ENCODE results near the gene THNSL1. TPM values are rescaled to one million over a fixed set of nuclear protein-coding genes. Genes with fewer than 3 reads are reported as not detected.
A peak's percentile ranks its signal among the peaks of the same experiment; 100 is the strongest.
"Not testable (repeated sequence)": the region's sequence is repeated elsewhere in the genome, so short reads cannot be mapped to it uniquely, and the experiment has no call there.

The THNSL1 gene, protein sequence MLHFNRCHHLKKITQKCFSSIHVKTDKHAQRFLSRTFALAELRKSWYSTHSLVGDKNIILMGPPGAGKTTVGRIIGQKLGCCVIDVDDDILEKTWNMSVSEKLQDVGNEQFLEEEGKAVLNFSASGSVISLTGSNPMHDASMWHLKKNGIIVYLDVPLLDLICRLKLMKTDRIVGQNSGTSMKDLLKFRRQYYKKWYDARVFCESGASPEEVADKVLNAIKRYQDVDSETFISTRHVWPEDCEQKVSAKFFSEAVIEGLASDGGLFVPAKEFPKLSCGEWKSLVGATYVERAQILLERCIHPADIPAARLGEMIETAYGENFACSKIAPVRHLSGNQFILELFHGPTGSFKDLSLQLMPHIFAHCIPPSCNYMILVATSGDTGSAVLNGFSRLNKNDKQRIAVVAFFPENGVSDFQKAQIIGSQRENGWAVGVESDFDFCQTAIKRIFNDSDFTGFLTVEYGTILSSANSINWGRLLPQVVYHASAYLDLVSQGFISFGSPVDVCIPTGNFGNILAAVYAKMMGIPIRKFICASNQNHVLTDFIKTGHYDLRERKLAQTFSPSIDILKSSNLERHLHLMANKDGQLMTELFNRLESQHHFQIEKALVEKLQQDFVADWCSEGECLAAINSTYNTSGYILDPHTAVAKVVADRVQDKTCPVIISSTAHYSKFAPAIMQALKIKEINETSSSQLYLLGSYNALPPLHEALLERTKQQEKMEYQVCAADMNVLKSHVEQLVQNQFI
- 3.2 and 3.5 TPM in 2 replicates for total RNA-seq (2014; rRNA removed; shearing (Covaris generic))

- DNase-seq (ENCODE audit: low spot score): peak; percentile 98
Observed at GRCh38 chr10:25016376-25017153, at the start of gene THNSL1. Gene THNSL1 (plus strand): TSS chr10:25016612. CDS start chr10:25023224, 6,612 bp downstream.

DNA sequence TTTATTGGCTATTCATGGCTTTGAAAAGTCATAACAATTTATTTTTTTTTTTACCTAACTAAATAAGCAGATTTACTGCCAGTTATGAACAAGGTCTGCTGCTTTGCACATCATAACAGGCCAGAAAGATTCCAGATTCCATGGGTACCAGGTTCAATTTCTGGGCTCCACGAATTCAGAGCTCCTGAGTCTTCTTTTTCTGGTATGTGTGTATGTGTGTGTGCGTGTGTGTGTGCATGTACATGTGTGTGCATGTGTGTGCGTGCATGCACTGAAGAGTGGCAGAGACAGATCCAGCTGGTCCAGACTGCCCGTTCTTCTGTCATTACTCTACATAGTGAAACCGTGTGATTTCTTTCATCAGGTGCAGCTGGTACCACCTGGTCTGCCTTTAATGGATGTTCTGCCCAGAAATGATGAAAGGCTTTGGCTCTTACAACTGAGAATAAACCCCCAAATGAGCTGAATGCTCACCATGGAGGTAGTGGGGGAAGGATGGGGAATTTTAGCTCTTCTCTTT is 49.4 kb upstream of the THNSL1 start:
- DNase-seq (ENCODE audit: low spot score): no peak

DNA sequence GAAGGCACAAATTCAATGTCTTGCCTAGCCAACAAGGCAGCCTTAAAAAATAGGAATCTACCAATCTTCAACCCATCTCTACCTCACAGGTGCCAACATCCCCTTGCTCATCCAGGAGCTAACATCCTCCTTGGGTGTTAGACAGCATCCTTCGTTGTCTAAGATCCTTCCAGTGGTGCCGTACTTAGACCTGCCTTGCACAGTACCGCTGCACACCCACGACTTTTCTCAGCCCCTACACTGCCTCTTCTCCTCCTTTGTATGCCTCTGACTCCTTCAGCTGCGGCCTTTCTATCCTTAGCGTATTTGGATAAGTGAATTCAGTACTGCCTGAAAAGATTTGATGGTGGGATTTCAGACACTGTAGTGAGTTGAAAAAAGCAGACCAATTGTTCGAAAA is 48.1 kb upstream of the THNSL1 start:
- no peak for DNase-seq (ENCODE audit: low spot score)

- not testable (repeated sequence) for DNase-seq (ENCODE audit: low spot score)
Observed at GRCh38 chr10:24968951-24969350, 47.5 kb upstream of the THNSL1 start.

- no peak for DNase-seq (ENCODE audit: low spot score)
Observed at GRCh38 chr10:24969841-24970281, 46.6 kb upstream of the THNSL1 start.

GRCh38 chr10:24971374-24971773 is 45.0 kb upstream of the THNSL1 start:
- no peak for DNase-seq (ENCODE audit: low spot score)

- DNase-seq (ENCODE audit: low spot score): no peak
Observed at GRCh38 chr10:24973163-24973562, 43.2 kb upstream of the THNSL1 start.

DNA sequence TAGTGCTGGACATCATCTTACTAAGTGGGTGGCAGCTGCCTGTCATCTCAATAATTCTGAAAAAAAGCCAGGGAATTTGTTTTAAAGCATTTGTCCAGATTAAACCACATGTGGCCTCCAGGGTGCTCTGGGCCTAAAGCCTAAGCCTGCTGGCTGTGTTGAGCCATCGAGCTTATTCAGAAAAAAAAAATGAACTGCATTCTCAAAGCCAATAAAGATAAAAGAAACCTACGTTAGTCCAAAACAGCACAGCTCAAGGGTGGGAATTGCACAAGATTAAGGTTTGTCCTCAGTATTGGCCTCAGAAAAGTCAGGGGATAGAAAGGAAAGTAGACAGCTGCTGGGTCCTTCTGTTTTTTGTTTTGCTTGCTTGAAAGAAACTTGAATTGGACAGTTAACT is 41.4 kb upstream of the THNSL1 start:
- peak; percentile 40 for DNase-seq (ENCODE audit: low spot score)

- no peak for DNase-seq (ENCODE audit: low spot score)
Observed at GRCh38 chr10:24979685-24980084, 36.7 kb upstream of the THNSL1 start.

DNA sequence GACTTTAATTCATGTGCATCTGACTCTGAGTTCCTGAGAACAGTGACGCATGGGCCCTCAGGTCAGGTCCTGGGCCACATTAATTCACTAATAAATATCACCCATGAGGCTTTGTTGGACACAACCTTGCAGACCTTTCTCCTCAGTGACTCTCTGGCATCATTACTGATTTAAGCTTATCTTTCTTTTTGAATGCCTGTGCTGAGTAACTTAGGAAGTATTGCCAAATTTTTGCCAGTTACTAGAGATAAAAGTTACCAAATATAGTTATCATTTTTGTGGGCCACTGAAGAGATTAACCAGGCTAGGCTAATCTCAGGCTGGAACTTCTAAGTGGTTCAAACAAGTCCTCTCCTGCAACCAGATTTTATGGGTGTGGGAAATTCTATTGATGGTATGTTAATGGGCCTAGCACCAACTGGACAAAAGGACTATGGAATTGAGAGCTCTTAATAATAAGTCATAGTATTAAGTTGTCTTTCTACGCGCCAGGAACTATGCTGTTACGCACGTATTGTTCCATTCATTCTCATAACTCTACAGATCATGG is 35.2 kb upstream of the THNSL1 start:
- no peak for DNase-seq (ENCODE audit: low spot score)

DNA sequence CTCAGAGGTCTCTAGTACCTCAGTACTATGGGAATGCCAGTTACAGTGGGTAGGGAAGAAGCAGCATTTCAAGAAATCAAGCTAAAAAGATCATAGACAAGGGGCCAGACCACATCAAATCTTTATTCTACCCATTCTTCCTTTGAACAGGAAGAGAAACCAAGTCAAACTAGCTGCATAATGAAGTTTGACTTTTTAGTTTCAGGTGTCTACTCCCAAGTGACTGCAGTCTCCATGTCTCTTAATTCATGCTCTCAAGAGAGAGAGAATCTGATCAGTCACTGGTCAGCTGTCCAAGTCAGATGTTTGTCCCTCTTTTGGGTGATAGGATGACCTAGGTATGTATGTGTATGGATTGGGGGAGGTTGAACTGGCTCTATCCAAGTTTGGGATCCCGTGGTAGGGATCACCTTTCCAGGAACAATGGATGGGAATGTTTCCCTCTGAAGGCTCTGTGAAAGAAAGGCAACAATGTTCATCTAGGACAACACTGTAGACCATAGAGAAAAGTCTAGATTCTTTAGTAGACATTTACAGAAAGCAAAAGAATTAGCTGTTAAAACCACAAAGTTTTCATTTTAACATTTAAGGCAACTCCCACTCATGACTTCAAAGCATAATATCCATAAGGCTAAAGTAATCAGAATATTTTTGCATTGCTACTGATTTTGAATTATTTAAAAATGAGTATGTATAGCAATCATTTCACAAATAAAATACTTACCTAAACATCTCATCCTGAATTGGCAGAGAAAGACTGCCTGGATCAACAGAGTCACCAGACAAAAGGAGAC is 33.9 kb upstream of the THNSL1 start:
- DNase-seq (ENCODE audit: low spot score): no peak

GRCh38 chr10:24983130-24983529 is 33.3 kb upstream of the THNSL1 start:
- no peak for DNase-seq (ENCODE audit: low spot score)

DNA sequence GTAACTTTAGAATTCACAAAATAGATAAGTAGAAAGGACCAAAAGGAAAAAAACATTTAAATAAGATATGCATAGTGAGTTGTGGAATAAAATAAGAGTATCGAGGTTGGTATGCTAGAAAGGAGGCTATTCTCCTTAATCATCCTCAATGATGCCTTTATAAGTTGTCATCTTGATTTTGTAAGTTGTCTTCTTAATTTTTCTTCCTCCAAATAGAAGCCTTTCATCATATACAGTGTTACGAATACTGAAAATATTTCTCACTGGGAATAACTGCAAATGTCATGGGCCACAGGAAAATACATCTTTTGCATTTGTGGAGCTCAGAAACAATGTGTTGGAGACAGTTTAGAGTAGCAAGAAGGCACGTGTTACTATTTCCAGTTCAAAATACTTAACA is 32.5 kb upstream of the THNSL1 start:
- DNase-seq (ENCODE audit: low spot score): no peak

DNA sequence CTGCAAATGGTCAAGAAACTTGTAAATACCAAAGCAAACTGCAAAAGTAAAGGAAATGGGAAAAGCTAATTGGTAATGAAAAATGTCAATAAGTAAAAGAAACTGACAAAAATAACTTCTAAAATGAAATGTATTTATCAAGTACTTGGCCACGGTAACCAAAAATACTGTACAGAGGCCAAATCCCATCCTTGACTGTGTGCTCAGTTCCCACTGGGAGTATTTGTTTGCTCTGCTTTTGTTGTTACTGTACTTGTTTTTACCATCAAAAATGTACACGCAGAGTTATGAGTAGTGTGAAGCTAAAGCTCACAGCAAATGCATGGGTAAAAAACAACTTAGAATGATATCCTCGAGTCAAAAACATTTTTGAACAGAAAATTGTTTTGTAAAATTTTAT is 31.5 kb upstream of the THNSL1 start:
- no peak for DNase-seq (ENCODE audit: low spot score)

GRCh38 chr10:24988831-24989640 is 27.4 kb upstream of the THNSL1 start:
- no peak for DNase-seq (ENCODE audit: low spot score)

DNA sequence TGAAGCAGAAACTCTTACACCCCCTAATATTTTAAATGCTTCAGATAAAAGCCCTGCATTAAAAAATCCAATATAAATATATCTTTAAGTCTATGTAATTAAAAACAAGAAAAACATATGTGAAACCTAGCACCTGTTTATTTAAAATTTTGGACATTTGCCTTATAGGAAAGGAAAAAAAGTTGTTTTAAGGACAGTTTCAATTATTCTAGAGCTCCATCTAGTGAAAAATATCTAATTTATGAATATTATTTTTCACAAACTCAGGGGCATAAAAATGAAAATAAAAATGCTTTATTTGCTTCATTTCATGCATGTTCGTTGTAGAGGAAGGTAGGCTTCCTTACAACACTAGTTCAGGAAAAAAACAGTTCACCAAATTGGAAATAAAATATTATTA is 26.5 kb upstream of the THNSL1 start:
- no peak for DNase-seq (ENCODE audit: low spot score)

DNA sequence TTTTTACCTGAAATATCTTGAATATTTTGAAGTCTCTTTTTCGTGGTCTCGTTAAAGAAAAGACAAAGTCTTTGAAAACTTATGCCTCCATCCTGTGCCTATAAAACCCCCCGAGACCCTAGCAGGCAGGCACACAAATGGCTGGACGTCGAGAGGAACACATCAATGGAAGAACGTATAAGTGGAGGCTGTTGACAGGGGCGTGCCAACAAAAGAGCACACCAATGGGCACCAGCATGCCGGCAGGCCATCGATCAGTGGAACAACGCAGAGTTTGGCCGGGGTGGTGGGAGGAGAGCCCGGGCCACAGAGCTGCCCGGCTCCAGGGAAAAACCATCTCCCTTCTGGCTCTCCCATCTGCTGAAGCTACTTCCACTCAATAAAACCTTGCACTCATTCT is 25.1 kb upstream of the THNSL1 start:
- DNase-seq (ENCODE audit: low spot score): no peak

- DNase-seq (ENCODE audit: low spot score): no peak
Observed at GRCh38 chr10:24992512-24993133, 23.8 kb upstream of the THNSL1 start.

GRCh38 chr10:24993237-24993958 is 23.0 kb upstream of the THNSL1 start:
- DNase-seq (ENCODE audit: low spot score): no peak
